ENCODE results near the gene MLYCD.

MLYCD gene

DNA sequence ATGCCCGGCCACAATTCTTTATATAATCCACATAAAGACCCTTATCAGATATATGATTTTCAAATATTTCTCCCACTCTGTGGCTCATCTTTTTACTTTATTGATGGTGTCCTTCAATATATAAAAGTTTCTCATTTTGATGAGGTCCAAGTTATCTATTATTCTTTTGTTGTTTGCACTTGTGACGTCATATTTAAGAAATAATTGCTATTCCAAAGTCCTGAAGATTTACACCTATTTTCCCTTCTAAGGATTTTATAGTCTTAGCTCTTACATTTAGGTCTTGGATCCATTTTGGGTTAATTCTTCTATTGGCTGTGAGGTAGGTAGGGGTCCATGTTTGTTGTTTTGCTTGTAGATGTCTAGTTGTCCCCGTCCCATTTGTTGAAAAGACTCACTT is 3.0 kb upstream of the MLYCD start:
- no peak for TF ChIP-seq YY1 (IDR thresholded peaks at IDR 0.05; ENCODE audit: insufficient read depth, insufficient read length)
- TF ChIP-seq ZNF274 (IDR thresholded peaks at IDR 0.05; ENCODE audit: low read depth, low read length): no peak
- TF ChIP-seq SUZ12 (IDR thresholded peaks at IDR 0.05; ENCODE audit: extremely low read depth, insufficient read depth, insufficient read length): no peak
- Histone ChIP-seq H3K4me1 (ENCODE audit: insufficient read depth, insufficient read length) (no peaks in the 10 kb centered on the region), H3K27me3 (ENCODE audit: insufficient read depth, insufficient read length) (peaks cover 34% of the 10 kb centered on the region), H3K36me3 (ENCODE audit: insufficient read depth, insufficient read length, low read length) (no peaks in the 10 kb centered on the region), H3K9me3 (ENCODE audit: insufficient read depth, low read length) (peaks cover 10% of the 10 kb centered on the region; the same call in 1 of the 2 replicates), H3K4me3 (ENCODE audit: insufficient read length, low read depth) (no peak overlapping the region), H3K9ac (ENCODE audit: insufficient read length, low read depth) (no peak overlapping the region)
- no peak for DNase-seq (ENCODE audit: low read depth, low spot score)

DNA sequence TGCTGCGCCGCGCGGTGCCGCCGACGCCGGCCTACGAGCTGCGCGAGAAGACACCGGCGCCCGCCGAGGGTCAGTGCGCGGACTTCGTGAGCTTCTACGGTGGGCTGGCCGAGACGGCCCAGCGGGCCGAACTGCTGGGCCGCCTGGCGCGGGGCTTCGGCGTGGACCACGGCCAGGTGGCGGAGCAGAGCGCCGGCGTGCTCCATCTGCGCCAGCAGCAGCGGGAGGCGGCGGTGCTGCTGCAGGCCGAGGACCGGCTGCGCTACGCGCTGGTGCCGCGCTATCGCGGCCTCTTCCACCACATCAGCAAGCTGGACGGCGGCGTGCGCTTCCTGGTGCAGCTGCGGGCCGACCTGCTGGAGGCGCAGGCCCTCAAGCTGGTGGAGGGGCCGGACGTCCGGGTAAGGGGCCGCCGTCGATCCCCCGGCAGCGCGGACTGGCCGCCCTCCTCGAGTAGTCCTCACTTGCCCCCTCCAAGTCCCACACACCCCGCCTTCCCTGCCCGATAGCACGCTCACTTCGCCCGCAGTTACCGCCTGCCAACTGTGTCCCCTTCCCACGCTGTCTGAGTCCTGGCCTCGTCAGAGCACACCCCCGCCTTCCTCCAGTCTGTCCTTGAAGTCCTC is 470 bp downstream of the MLYCD start:
- H3K36me3 ChIP-seq (ENCODE audit: insufficient read depth, insufficient read length, low read length): no peaks in the 10 kb centered on the region
- no peaks in the 10 kb centered on the region for H3K9me3 ChIP-seq (ENCODE audit: insufficient read depth, low read length)
- DNase-seq (ENCODE audit: low read depth, low spot score): peak; percentile 48
- peak overlapping the region; percentile 90 for H3K9ac ChIP-seq (ENCODE audit: insufficient read length, low read depth)
- peaks cover 49% of the 10 kb centered on the region for H3K27me3 ChIP-seq (ENCODE audit: insufficient read depth, insufficient read length)
- TF ChIP-seq ZNF274 (IDR thresholded peaks at IDR 0.05; ENCODE audit: low read depth, low read length): no peak
- no peak for TF ChIP-seq YY1 (IDR thresholded peaks at IDR 0.05; ENCODE audit: insufficient read depth, insufficient read length)
- TF ChIP-seq SUZ12 (IDR thresholded peaks at IDR 0.05; ENCODE audit: extremely low read depth, insufficient read depth, insufficient read length): no peak
- H3K4me3 ChIP-seq (ENCODE audit: insufficient read length, low read depth): peak overlapping the region; percentile 83
- no peaks in the 10 kb centered on the region for H3K4me1 ChIP-seq (ENCODE audit: insufficient read depth, insufficient read length)

DNA sequence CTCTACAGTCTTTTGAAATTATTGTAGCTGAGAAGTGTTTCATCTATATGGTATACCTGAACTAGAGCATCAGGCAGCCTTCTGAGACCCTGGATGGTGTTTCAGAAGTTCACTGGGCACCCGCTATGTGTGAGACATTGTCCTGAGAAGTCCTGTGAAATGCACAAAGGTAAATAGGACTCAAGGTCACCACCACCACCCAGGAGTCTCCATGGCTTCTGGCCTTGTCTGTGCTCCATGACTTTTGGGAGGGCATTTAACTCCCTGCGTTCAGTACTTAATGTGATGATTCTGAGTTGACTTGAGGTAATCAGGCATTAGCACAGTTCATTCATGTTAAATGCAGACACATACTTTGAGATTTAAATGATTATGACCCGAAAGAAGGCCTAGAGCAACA is 1.1 kb downstream of the MLYCD start:
- TF ChIP-seq YY1 (IDR thresholded peaks at IDR 0.05; ENCODE audit: insufficient read depth, insufficient read length) (no peak), SUZ12 (IDR thresholded peaks at IDR 0.05; ENCODE audit: extremely low read depth, insufficient read depth, insufficient read length) (no peak), ZNF274 (IDR thresholded peaks at IDR 0.05; ENCODE audit: low read depth, low read length) (no peak)
- peak overlapping the region; percentile 90 for H3K9ac ChIP-seq (ENCODE audit: insufficient read length, low read depth)
- H3K4me1 ChIP-seq (ENCODE audit: insufficient read depth, insufficient read length): no peaks in the 10 kb centered on the region
- H3K4me3 ChIP-seq (ENCODE audit: insufficient read length, low read depth): peak overlapping the region; percentile 83
- DNase-seq (ENCODE audit: low read depth, low spot score): no peak
- H3K27me3 ChIP-seq (ENCODE audit: insufficient read depth, insufficient read length): peaks cover 53% of the 10 kb centered on the region
- H3K36me3 ChIP-seq (ENCODE audit: insufficient read depth, insufficient read length, low read length): no peaks in the 10 kb centered on the region
- H3K9me3 ChIP-seq (ENCODE audit: insufficient read depth, low read length): no peaks in the 10 kb centered on the region

DNA sequence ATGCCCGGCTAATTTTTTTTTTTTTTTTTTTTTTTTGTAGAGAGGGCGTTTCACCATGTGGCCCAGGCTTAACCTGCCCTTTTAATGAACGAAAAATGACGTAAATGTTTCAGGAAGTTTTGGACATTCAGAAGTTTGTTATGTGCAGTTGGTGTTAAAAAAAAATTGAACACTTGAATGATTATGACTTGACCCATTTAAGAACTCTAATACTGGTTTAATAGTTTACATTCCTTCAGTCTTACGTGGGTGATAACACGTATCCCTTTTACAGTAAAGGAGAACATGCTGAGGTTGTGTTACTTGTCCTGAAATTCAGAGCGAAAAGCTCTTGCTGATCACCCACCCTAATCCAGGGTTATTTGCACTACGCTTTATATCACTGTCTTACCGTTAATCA is 1.7 kb downstream of the MLYCD start:
- Histone ChIP-seq H3K36me3 (ENCODE audit: insufficient read depth, insufficient read length, low read length) (no peaks in the 10 kb centered on the region), H3K4me1 (ENCODE audit: insufficient read depth, insufficient read length) (no peaks in the 10 kb centered on the region), H3K27me3 (ENCODE audit: insufficient read depth, insufficient read length) (peaks cover 57% of the 10 kb centered on the region), H3K9ac (ENCODE audit: insufficient read length, low read depth) (no peak overlapping the region), H3K4me3 (ENCODE audit: insufficient read length, low read depth) (no peak overlapping the region), H3K9me3 (ENCODE audit: insufficient read depth, low read length) (no peaks in the 10 kb centered on the region)
- no peak for DNase-seq (ENCODE audit: low read depth, low spot score)
- TF ChIP-seq ZNF274 (IDR thresholded peaks at IDR 0.05; ENCODE audit: low read depth, low read length): no peak
- TF ChIP-seq SUZ12 (IDR thresholded peaks at IDR 0.05; ENCODE audit: extremely low read depth, insufficient read depth, insufficient read length): no peak
- no peak for TF ChIP-seq YY1 (IDR thresholded peaks at IDR 0.05; ENCODE audit: insufficient read depth, insufficient read length)

DNA sequence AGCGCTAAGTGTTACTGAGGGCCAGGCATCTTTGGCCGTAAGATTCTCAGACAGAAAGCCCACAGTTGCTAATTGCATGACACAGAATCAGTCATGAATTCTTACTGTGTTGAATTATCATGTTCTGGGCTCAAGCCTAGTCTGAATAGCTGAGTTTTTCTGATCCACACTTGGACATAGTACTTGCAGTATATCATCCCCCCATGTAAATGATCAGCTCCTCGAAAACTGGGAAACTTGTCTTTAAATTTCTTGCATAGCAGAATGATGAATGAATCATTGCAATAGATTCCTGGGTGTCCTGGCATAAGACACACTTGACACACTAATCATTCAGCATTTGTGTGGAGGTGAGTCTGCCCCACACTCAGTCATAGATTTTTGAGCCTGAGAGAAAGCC is 2.2 kb downstream of the MLYCD start:
- DNase-seq (ENCODE audit: low read depth, low spot score): no peak
- TF ChIP-seq SUZ12 (IDR thresholded peaks at IDR 0.05; ENCODE audit: extremely low read depth, insufficient read depth, insufficient read length) (no peak), YY1 (IDR thresholded peaks at IDR 0.05; ENCODE audit: insufficient read depth, insufficient read length) (no peak), ZNF274 (IDR thresholded peaks at IDR 0.05; ENCODE audit: low read depth, low read length) (no peak)
- Histone ChIP-seq H3K27me3 (ENCODE audit: insufficient read depth, insufficient read length) (peaks cover 61% of the 10 kb centered on the region), H3K36me3 (ENCODE audit: insufficient read depth, insufficient read length, low read length) (no peaks in the 10 kb centered on the region), H3K4me3 (ENCODE audit: insufficient read length, low read depth) (no peak overlapping the region), H3K4me1 (ENCODE audit: insufficient read depth, insufficient read length) (no peaks in the 10 kb centered on the region), H3K9me3 (ENCODE audit: insufficient read depth, low read length) (no peaks in the 10 kb centered on the region), H3K9ac (ENCODE audit: insufficient read length, low read depth) (no peak overlapping the region)

DNA sequence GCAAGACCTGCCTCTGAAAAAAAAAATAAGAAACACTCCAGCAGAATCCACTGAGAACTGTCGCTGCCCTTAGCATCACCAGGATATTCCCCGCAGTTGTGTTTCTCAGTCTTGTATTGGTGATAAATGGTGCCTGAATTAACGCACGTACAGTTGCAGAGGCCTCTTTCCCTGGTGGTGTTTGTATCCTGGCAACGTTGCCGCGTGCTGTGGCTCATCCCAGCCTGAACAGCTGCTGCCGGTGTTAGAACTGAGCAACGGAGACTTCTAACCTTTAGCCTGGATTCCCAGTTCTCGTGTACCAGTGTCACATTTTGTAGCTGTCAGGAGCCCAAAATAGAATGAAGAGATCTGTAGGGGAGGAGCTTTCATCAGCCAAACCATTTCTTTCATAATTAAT is 4.8 kb downstream of the MLYCD start:
- Histone ChIP-seq H3K27me3 (ENCODE audit: insufficient read depth, insufficient read length) (peaks cover 52% of the 10 kb centered on the region), H3K4me1 (ENCODE audit: insufficient read depth, insufficient read length) (no peaks in the 10 kb centered on the region), H3K9ac (ENCODE audit: insufficient read length, low read depth) (no peak overlapping the region), H3K36me3 (ENCODE audit: insufficient read depth, insufficient read length, low read length) (peaks cover 5% of the 10 kb centered on the region), H3K9me3 (ENCODE audit: insufficient read depth, low read length) (no peaks in the 10 kb centered on the region), H3K4me3 (ENCODE audit: insufficient read length, low read depth) (no peak overlapping the region)
- DNase-seq (ENCODE audit: low read depth, low spot score): no peak
- TF ChIP-seq ZNF274 (IDR thresholded peaks at IDR 0.05; ENCODE audit: low read depth, low read length): no peak

DNA sequence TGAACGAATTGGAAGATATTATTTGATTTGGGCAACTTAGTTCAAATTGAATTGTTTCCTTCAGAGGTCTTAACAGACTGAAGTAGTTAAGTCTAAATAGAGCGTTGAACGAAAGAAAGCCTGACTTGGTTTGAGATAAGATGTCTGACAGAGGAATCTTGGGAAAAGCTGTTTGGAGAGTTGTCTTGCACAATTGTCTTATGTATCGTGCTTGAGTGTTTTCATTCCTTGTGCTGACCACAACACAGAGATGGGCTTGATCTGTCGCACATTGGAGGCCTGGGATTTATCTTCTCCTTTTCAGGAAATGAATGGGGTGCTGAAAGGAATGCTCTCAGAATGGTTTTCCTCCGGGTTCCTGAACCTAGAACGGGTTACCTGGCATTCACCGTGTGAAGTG is 7.8 kb downstream of the MLYCD start:
- TF ChIP-seq YY1 (IDR thresholded peaks at IDR 0.05; ENCODE audit: insufficient read depth, insufficient read length) (no peak), ZNF274 (IDR thresholded peaks at IDR 0.05; ENCODE audit: low read depth, low read length) (no peak), SUZ12 (IDR thresholded peaks at IDR 0.05; ENCODE audit: extremely low read depth, insufficient read depth, insufficient read length) (no peak)

More for the DNA sequence above, 7.8 kb downstream of the MLYCD start:
- no peaks in the 10 kb centered on the region for H3K9me3 ChIP-seq (ENCODE audit: insufficient read depth, low read length)
- H3K27me3 ChIP-seq (ENCODE audit: insufficient read depth, insufficient read length): peaks cover 31% of the 10 kb centered on the region
- H3K9ac ChIP-seq (ENCODE audit: insufficient read length, low read depth): no peak overlapping the region
- no peak for DNase-seq (ENCODE audit: low read depth, low spot score)
- H3K36me3 ChIP-seq (ENCODE audit: insufficient read depth, insufficient read length, low read length): peaks cover 10% of the 10 kb centered on the region
- H3K4me1 ChIP-seq (ENCODE audit: insufficient read depth, insufficient read length): no peaks in the 10 kb centered on the region
- no peak overlapping the region for H3K4me3 ChIP-seq (ENCODE audit: insufficient read length, low read depth)

All from NT2/D1 (cell line).